COR-L47 (cell line): ENCODE results near the gene TJP2.
"Not testable (repeated sequence)": the region's sequence is repeated elsewhere in the genome, so short reads cannot be mapped to it uniquely, and the experiment has no call there.

Experiments used
- DNase-seq: peaks from one replicate; lab custom pipeline; 2025; lab: John Stamatoyannopoulos, UW

TJP2 gene

GRCh38 chr9:69292078-69292477, 118.0 kb downstream of the TJP2 start:
- no peak for DNase-seq

- no peak for DNase-seq
Observed at GRCh38 chr9:69293156-69293555, 119.1 kb downstream of the TJP2 start.

- DNase-seq: no peak
Observed at GRCh38 chr9:69295872-69296552, 121.9 kb downstream of the TJP2 start.

- DNase-seq: no peak
Observed at GRCh38 chr9:69297300-69297980, 123.4 kb downstream of the TJP2 start.

- DNase-seq: no peak
Observed at GRCh38 chr9:69299315-69299714, 125.2 kb downstream of the TJP2 start.

GRCh38 chr9:69299826-69300225, 125.7 kb downstream of the TJP2 start:
- peak; percentile 32 for DNase-seq

- no peak for DNase-seq
Observed at GRCh38 chr9:69303331-69303730, 129.3 kb downstream of the TJP2 start.

GRCh38 chr9:69306895-69307445, 132.9 kb downstream of the TJP2 start:
- not testable (repeated sequence) for DNase-seq

GRCh38 chr9:69307446-69308205, 133.5 kb downstream of the TJP2 start:
- no peak for DNase-seq

GRCh38 chr9:69308206-69308931, 134.3 kb downstream of the TJP2 start:
- DNase-seq: no peak

- DNase-seq: no peak
Observed at GRCh38 chr9:69313175-69313574, 139.1 kb downstream of the TJP2 start.

GRCh38 chr9:69314547-69314946, 140.5 kb downstream of the TJP2 start:
- no peak for DNase-seq

GRCh38 chr9:69317081-69317480, 143.0 kb downstream of the TJP2 start:
- DNase-seq: no peak

- DNase-seq: no peak
Observed at GRCh38 chr9:69317894-69318293, 143.8 kb downstream of the TJP2 start.

- no peak for DNase-seq
Observed at GRCh38 chr9:69319324-69320025, 145.4 kb downstream of the TJP2 start.

- DNase-seq: no peak
Observed at GRCh38 chr9:69322256-69322655, 148.2 kb downstream of the TJP2 start.

GRCh38 chr9:69323861-69324260, 149.8 kb downstream of the TJP2 start:
- no peak for DNase-seq
